NAMALWA (cell line): ENCODE measurements around the gene CAMK1.

ENCODE experiments used
- DNase-seq: peaks from one replicate; pipeline ENCODE4 v3.0.0-alpha.2; 2015; ENCODE audit warnings: low spot score

CAMK1 gene

DNA sequence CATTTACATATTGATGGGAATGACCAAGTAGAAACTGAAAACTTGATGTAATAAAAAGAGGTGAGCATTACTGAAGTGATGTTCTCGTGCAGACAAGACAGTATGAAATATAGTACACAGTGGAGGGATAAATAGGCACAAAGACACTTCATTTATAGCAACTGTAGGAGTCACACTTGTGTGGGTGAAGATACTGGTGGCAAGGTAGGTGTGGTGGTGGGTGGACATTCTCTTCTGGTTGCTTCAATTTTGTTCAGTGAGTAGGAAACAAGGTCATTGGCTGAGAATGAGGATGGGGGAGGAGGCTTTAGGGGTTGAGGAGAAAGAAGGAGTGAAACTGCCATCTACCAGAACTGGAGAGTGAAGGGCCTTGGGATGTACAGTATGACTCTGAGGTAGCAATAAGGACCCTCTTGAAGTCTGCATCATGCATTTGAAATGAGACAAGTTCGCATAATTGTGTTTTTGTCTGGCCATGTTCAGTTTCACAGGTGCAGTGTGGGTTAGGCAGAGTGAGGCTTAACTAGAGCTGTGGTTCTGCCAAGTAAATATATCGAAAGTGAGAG, 59.5 kb downstream of the CAMK1 start:
- no peak for DNase-seq
